Stimulated activated CD4-positive, alpha-beta T cell treated with anti-CD3 and anti-CD28 coated beads, Interleukin-15, amount 100 ng/mL, for 24 hours (primary cell): ENCODE measurements around the gene LMO7.

Source experiments
- DNase-seq: peaks from one replicate; pipeline ENCODE4 v3.0.0-alpha.2; 2020

LMO7 gene

GRCh38 chr13:75749407-75749806 is 113.3 kb downstream of the LMO7 start:
- DNase-seq = no peak

- no peak for DNase-seq
Measured at GRCh38 chr13:75751350-75751749, 115.2 kb downstream of the LMO7 start.

- no peak for DNase-seq
Measured at GRCh38 chr13:75752826-75753225, 116.7 kb downstream of the LMO7 start.

GRCh38 chr13:75754936-75755335 is 118.8 kb downstream of the LMO7 start:
- DNase-seq = no peak

GRCh38 chr13:75757336-75757735 is 121.2 kb downstream of the LMO7 start:
- no peak for DNase-seq

- no peak for DNase-seq
Measured at GRCh38 chr13:75759531-75759930, 123.4 kb downstream of the LMO7 start.

GRCh38 chr13:75760131-75761021 is 124.2 kb downstream of the LMO7 start:
- DNase-seq = peak; percentile 5

- peak; percentile 19 for DNase-seq
Measured at GRCh38 chr13:75761369-75761768, 125.2 kb downstream of the LMO7 start.

GRCh38 chr13:75762076-75762937 is 126.2 kb downstream of the LMO7 start:
- peak; percentile 31 for DNase-seq

GRCh38 chr13:75762955-75763354 is 126.8 kb downstream of the LMO7 start:
- no peak for DNase-seq

GRCh38 chr13:75763512-75763911 is 127.4 kb downstream of the LMO7 start:
- DNase-seq = no peak

- no peak for DNase-seq
Measured at GRCh38 chr13:75764251-75764925, 128.3 kb downstream of the LMO7 start.

- no peak for DNase-seq
Measured at GRCh38 chr13:75764926-75765310, 128.8 kb downstream of the LMO7 start.

GRCh38 chr13:75766636-75767035 is 130.5 kb downstream of the LMO7 start:
- no peak for DNase-seq

GRCh38 chr13:75769141-75769905 is 133.2 kb downstream of the LMO7 start:
- DNase-seq = no peak

- DNase-seq = no peak
Measured at GRCh38 chr13:75770164-75770563, 134.0 kb downstream of the LMO7 start.

GRCh38 chr13:75770592-75771011 is 134.5 kb downstream of the LMO7 start:
- no peak for DNase-seq

GRCh38 chr13:75771226-75771625 is 135.1 kb downstream of the LMO7 start:
- DNase-seq = no peak

GRCh38 chr13:75771818-75772217 is 135.7 kb downstream of the LMO7 start:
- DNase-seq = no peak

- DNase-seq = no peak
Measured at GRCh38 chr13:75774176-75774575, 138.0 kb downstream of the LMO7 start.

- no peak for DNase-seq
Measured at GRCh38 chr13:75776550-75776949, 140.4 kb downstream of the LMO7 start.

- DNase-seq = no peak
Measured at GRCh38 chr13:75779393-75779792, 143.3 kb downstream of the LMO7 start.
